Embryonic facial prominence (tissue), 1 donor: ENCODE measurements around the gene FMNL2.
A peak's percentile ranks its signal among the peaks of the same experiment; 100 is the strongest.

Experiments
- DNase-seq: peaks from one replicate; pipeline ENCODE4 v3.0.0-alpha.2; 2016; ENCODE audit errors: extremely low spot score

FMNL2 gene

GRCh38 chr2:152402780-152403759 is 68.1 kb downstream of the FMNL2 start:
- no peak for DNase-seq

DNA sequence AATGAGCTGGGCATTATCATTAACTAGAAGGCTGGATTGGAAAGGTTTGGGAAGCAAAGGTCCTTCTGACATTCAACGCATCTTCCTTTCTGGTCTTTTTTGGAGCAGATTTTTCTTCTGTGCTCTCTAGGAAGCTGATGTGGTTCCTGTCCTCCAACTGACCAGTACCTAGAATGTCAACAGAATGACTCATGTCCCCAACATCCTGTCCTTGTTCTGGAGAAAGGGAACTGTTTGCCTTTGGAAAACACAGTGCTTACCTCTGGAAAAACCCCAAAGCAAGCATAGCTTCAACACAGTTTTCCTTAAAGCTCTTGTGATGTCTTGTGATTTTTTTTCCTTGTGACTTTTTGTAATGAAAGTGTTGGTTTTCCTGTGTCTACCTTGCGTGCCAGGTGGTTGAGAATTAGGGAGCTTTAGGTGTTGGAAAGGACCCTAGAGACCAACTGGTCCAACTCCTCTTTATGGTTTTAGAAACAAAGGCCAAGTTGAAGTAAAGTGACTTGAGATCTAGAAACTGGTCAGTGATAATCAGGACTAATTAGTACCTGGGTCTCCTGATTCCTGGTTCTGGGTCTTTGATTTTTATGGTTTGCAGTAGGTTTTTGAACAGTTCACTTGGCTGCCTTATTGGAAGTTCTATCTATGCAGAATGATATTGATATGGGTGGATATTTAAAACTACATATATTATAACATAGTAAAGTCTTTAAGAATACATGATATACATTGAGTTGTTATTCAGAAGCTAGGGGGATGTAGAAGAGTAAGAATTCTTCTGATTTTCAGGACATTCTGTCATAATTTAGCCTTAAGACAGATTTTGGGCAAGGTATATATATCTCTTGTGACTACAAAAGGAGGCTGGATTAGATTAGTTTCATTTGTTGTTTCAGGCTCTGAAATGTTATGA is 70.5 kb downstream of the FMNL2 start:
- DNase-seq, result no peak

DNA sequence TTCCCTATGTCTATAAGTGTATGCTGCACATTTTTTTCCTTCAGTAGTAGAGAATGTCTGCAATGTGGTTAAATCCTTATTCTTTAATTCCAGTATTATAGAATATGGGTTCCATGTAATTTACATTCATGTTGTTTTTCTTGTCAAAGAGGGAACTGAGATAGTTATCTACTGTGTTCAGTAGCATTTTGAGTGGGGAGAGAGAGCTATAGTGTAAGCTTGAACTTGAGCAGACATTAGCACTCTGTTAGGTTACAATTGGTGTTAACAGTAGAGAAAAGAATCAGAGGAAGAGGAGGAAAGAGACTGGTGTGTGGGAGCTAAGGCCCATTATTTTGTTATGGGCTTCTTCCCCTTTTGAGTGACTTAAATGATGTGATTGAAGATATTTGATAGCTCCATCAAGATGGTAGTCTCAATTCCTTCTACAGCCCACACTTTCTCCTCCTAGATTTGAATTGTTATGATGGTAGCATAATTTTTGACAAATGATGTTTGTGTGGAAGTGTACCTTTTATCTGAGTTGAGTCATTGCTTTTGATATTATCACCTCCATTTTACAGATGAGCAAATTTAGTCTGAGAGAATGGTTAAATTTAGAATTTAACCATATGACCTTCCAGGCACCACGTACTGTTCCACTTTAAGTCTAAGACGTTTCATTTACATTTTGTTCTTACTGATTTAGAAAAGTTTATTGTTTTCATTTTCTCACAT is 71.3 kb downstream of the FMNL2 start:
- DNase-seq, result no peak

GRCh38 chr2:152406836-152407161 is 71.8 kb downstream of the FMNL2 start:
- no peak for DNase-seq

DNA sequence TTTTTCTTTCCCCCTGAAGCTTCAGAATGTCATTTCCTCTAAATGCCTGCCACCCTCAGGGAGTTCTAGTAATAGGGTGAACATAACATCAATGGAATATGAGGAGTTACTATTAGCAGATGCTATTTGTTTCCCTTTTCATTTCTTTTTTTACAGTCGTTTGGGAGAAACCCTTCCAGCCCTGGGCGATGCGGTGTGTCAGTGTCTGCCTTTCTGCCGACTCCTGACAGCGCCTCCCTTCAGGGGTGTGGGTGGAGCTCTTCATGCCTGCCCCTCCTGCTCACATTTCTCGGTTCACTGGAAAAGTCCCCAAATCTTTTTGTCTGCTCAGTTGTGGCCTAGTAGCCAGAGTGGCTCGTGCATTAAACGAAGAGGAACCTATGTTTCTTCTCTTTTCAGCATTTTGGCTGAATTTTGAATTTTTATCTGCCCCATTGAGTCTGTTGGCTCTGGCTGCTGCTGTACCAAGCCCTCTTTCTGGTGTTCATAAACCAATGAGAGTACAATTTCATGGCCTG is 72.3 kb downstream of the FMNL2 start:
- DNase-seq, result no peak

- DNase-seq, result no peak
Measured at GRCh38 chr2:152407806-152408205, 72.8 kb downstream of the FMNL2 start.

DNA sequence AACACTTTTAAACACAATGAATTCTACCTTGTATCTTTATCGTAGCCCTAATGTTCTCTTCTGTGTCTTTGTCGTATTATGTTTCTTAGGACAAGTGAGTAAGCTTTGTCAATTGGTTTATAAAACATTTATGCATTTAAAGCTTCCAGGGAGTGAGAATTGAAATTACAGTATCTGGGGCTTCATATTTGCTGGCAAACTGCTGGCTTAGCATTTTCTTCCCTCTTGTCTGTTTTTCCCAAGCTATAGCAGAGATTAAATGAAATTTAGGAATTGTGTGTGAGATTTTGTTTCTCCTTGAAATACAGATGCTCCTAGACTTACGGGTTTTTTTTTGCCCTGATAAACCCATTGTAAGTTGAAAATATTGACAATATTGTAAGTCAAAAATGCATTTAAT is 73.3 kb downstream of the FMNL2 start:
- DNase-seq, result no peak

- DNase-seq, result no peak
Measured at GRCh38 chr2:152409386-152410164, 74.6 kb downstream of the FMNL2 start.

GRCh38 chr2:152410165-152410597 is 75.2 kb downstream of the FMNL2 start:
- DNase-seq, result no peak

- DNase-seq, result no peak
Measured at GRCh38 chr2:152411154-152411553, 76.2 kb downstream of the FMNL2 start.

GRCh38 chr2:152413228-152414030 is 78.5 kb downstream of the FMNL2 start:
- no peak for DNase-seq

GRCh38 chr2:152415231-152415642 is 80.3 kb downstream of the FMNL2 start:
- no peak for DNase-seq

DNA sequence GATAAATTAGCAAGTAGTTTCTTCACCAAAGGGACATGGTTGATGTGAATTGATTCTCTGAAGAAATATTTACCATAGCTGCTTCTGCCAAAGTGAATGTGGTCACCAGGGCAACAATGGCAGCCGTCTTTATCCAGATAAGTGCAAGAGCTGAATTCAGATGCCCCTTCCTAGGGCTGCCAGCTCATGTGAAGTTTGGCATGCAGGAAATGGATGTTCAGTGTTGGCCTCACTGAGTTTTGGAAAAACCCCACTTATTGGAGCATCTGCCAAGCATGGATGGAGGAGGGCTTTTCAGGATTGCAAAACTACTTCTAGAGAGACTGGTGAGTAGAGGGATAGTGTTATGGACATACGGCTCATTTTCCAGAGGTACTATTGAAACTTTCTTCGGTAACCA is 80.8 kb downstream of the FMNL2 start:
- DNase-seq, result no peak

GRCh38 chr2:152418688-152419087 is 83.7 kb downstream of the FMNL2 start:
- DNase-seq, result no peak

DNA sequence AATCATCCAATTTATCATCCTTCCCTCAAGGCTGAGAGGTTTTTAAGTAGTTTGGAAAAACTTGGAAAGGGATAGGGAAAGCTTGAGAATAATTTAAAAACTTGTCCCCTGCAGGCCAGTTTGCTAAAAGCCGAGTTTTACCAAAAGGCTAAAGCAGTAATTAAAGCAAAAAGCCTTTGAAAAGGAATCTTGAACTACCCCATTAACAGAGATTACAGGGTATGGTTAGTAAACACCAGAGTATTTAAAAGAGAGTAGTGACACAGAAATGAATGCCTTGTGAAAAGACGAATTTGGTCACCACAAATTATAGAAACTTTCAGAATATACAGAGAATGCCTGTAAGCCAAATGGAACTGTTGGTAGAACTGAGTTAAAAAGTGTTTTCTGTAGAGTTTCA is 85.0 kb downstream of the FMNL2 start:
- DNase-seq, result no peak

- no peak for DNase-seq
Measured at GRCh38 chr2:152420363-152420762, 85.4 kb downstream of the FMNL2 start.

DNA sequence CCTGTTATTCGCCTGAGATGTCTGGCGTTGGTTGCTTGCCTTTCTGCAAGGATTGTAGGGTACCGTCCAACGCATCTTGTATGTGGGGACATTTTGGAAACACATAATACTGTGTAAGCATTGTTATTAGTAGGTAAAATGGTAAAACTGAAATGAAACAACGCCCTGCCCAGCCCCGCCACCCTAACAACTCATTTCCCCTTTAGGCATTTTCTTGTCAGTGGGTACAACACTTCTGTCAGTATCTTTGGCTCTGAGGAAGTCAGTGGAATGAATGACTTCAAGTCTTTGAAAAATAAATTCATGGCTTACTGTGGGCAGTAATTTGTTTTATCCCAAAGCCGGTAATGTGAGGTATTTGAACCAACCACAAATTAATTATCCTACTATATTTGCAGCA is 86.0 kb downstream of the FMNL2 start:
- DNase-seq, result no peak

GRCh38 chr2:152421521-152422370 is 86.8 kb downstream of the FMNL2 start:
- peak; percentile 11 for DNase-seq

DNA sequence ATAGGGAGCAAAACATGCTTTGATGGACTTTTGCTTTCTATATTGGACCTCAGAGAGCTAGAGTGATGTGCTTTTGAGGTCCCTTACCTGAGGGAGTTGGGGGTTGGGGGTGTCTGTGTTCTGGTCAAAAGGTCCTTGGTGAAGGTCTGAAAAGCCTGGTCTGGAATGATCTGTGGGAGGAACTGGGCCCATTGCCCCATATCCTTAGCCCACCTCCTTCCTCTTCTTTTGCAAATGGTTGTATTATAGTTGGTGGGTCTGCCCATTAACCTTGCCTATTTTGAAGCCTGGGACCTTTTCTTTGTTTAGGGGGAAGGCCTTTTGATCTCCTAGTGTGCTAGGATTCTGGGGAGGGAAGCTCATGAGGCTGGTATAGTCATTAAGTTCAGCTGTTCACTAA is 88.7 kb downstream of the FMNL2 start:
- no peak for DNase-seq
